ENCODE results near the gene CLEC1B.
"Not testable (repeated sequence)": the region's sequence is repeated elsewhere in the genome, so short reads cannot be mapped to it uniquely, and the experiment has no call there.

Gene CLEC1B

DNA sequence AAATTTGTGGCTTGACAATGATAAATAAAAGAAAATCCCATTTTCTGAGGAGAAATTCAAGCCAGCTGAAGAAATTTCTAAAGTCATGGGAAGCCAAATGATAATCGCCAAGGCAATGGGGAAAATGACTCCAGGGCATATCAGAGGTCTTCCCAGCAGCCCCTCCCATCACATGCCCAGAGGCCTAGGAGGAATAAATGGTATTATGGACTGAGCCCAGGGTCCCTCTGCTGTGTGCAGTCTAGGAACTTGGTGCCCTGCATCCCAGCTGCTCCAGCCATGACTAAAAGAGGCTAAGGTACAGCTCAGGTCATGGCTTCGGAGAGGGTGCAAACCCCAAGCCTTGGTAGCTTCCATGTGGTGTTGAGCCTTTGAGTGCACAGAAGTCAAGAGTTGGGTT lies 23.3 kb downstream of the CLEC1B start:
- H3K4me3 ChIP-seq (ENCODE audit: low read depth, low read length) = no peak overlapping the region

DNA sequence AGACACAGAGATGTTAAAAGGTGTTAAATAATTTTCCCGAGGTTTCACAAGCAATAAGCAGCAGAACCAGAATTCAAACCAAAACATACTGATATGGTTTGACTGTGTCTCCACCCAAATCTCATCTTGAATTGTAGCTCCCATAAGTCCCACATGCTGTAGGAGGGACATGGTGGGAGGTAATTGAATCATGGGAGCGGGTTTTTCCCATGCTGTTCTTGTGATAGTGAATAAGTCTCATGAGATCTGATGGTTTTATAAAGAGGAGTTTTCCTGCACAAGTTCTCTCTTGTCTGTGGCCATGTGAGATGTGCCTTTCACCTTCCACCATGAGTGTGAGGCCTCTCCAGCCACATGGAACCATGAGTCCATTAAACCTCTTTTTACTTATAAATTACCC lies 24.2 kb downstream of the CLEC1B start:
- H3K4me3 ChIP-seq (ENCODE audit: low read depth, low read length) = not testable (repeated sequence)

DNA sequence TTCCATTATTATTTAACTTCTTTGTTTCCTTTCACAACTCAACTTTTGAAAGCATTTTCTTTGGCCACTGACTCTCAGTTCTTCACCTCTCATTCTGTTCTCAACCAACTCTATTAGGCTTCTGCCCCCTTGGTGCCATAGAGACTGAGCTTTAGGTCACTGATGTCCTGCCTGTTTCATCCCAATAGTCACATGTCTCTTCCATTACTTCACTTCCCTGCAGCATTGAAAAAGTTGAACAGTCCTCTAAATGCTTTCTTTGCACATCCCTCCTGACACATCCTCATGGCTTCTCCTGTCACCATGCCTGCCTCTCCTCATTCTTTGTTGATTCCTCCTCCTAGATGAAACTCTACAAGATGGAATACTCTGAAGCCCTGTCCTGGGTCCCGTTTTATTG lies 25.0 kb downstream of the CLEC1B start:
- H3K4me3 ChIP-seq (ENCODE audit: low read depth, low read length) = no peak overlapping the region

DNA sequence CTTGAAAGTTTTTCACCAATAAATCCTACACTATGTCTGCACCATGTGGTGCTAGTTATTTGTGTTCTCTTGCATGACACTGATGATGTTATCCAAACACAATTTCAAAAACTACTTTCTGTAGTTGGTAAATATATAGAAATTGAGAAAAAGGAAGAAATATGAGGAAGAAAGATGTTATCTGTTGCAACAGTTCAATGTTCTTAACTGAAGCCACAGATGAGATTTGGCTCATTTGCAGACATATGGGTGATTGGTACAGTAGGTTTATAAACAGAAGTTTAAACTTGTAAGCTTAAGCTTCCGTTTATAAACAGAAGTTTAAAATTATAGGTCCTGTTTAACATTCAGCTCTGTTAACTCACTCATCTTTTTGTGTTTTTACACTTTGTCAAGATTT lies 27.7 kb downstream of the CLEC1B start, which contains the start of gene CLEC12A:
Gene CLEC12A, plus strand, starts transcription at position 229 of the 400 bp plus-strand sequence. CDS start 188 bp downstream, outside the sequence.
- no peak within 1 kb of the TSS for H3K4me3 ChIP-seq (ENCODE audit: low read depth, low read length)

DNA sequence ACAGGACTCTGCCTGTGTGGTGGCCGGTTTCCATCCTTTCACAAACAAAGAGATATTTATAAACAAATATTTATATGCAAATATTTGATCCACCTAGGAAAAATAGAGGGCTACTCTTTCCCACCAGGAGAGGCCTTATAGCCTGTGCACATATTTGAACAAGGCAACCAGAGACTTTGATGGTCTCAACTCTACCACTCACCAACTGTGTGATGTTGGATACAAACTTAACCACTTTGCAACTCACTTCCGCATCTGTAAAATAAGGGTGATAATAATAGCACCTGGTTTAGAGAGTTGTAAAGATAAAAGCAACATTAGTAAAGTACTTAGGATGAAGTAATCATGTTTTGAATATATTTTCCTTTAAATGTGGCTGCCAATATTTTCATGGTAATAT lies 29.2 kb downstream of the CLEC1B start:
- no peak overlapping the region for H3K4me3 ChIP-seq (ENCODE audit: low read depth, low read length)

DNA sequence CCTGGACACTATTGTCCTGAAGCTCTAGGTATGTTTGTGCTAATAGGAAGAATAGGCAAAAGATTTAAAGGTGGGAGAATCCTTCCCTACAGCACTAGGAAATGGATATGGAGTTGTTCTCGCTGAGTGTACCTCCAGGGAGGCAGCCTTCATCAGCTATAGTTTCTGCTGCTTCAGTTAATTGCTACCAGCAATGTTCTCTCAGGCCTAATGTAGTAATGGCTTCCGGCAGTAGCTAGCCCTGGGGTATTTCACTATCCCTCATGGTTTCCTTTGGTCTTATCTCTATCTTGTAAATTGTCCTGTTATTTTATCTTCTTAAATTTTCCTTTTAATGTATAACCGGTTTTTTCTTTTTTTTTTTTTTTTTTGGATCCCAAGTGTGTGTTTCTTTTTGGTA lies 37.0 kb downstream of the CLEC1B start:
- H3K4me3 ChIP-seq (ENCODE audit: low read depth, low read length) = no peak overlapping the region

DNA sequence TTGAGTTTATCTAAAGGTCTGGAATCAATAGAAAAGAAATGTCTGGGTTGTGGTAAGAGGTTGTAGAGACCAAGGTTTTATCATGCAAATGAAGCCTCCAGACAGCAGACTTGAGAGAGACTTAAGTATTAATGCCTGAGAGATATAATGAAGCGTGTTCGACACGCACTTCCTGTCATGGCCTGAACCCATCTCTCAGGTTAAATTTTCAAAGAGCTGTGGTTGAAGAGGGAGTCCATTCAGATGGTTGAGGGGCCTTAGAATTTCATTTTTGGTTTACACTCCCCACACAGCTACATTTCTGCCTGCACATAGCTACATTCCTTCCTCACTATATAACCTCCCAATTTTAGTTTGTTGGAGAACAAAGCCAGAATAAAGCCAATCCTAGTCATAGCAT lies 37.8 kb downstream of the CLEC1B start:
- H3K4me3 ChIP-seq (ENCODE audit: low read depth, low read length) = no peak overlapping the region

DNA sequence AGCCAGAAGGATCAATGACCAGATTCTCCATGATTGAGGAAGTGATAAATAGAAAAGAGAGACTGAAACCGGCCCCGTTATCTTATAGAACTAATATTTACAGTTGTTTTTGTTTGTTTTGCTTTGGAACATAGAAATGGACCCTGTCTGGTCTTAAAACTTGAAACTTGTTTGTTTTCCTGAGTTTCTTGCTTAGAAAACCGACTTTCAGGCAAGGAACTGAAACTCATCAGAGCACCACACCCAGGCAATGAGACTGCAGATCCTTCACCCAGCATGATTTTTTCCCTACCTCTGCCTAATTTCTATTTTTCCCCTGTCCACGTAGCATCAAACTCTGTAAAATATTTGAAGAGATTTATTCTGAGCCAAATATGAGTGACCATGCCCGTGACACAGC lies 38.3 kb downstream of the CLEC1B start:
- H3K4me3 ChIP-seq (ENCODE audit: low read depth, low read length) = no peak overlapping the region

DNA sequence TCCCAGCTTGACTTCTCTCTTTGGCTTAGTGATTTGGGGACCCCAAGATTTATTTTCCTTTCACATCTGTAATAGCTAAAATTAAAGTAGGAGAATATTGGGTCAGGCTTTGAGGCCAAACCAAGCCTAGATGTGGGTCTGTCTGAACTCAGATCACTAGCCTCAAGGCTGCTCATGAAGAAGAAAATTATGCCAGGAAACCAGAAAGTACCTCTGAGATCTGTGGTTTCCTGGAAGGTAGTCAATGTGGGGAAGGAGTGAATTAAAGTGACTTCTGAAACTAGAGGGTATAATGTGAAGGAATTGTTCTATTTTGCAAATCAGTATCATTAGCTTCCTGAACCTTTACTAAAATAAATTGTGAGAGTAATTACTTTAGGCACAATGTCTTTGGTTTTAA lies 41.1 kb downstream of the CLEC1B start:
- no peak overlapping the region for H3K4me3 ChIP-seq (ENCODE audit: low read depth, low read length)

DNA sequence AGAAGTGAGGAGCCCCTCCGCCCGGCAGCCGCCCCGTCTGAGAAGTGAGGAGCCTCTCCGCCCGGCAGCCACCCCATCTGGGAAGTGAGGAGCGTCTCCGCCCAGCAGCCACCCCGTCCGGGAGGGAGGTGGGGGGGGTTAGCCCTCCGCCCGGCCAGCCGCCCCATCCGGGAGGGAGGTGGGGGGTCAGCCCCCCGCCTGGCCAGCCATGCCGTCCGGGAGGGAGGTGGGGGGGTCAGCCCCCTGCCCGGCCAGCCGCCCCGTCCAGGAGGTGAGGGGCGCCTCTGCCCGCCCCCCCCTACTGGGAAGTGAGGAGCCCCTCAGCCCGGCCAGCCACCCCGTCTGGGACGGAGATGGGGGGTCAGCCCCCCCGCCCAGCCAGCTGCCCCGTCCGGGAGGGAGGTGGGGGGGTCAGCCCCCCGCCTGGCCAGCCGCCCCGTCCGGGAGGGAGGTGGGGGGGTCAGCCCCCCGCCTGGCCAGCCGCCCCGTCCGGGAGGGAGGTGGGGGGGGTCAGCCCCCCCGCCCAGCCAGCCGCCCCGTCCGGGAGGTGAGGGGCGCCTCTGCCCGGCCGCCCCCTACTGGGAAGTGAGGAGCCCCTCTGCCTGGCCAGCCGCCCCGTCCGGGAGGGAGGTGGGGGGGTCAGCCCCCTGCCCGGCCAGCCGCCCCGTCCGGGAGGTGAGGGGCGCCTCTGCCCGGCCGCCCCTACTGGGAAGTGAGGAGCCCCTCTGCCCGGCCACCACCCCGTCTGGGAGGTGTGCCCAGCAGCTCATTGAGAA lies 45.8 kb downstream of the CLEC1B start:
- H3K4me3 ChIP-seq (ENCODE audit: low read depth, low read length) = not testable (repeated sequence)

DNA sequence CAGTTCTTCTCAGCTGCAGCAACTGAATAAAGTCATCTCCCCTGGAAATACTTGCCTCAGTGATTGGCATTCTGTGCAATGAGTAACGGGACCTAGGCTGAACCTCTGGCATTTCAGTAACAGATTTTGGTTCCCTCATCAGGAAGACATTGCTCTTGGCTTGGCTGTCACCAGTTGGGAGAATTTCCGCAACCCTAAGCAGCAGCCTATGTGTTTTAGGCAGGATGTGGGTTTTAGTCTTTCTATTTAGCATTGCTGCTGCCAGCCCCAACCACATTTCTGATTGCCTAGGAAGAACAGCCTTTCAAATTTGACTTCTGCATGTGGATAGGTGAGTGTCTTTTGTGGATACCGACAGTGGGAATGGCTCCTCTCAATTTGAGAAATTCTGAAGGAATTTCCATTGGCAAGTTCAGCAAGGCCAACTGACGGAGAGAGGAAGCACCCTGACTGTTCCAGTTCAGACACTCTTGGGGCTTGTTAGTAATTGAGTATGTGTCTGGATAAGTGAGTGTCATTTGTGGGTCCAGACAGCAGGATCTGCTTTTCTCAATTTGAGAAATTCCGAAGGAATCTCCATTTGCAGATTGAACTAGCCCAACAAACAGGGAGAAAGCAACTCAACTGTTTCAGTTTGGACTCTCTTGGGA lies 47.8 kb downstream of the CLEC1B start:
- no peak overlapping the region for H3K4me3 ChIP-seq (ENCODE audit: low read depth, low read length)

DNA sequence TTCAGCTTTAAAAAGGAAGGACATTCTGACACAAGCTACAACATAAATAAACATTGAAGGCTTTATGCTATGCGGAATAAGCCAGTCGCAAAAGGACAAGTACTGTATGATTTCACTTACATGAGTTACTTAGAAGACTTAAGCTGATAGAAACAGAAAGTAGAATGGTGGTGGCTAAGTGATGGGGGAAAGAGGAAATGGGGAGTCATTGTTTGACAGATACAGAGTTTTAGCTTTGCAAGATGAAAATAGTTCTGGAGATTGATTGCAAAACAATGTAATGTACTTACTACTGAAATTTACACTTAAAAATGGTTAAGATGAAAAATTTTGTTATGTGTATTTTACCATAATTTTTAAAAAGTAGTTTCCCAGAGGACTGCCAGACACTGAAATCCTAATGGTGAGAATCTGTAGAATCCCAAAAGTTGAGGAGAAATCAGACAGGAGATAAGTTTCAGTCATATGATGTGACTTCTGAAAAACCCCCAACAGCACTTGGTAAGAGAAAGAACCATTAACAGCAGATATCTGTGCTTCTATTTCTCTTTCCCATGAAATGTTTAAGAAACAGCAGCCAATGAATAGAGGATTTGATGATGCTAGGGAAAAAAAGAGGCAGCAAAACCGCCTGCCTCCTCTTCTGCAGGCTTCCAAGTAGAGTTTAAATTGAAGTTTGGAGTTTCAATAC lies 50.2 kb downstream of the CLEC1B start:
- H3K4me3 ChIP-seq (ENCODE audit: low read depth, low read length) = no peak overlapping the region

DNA sequence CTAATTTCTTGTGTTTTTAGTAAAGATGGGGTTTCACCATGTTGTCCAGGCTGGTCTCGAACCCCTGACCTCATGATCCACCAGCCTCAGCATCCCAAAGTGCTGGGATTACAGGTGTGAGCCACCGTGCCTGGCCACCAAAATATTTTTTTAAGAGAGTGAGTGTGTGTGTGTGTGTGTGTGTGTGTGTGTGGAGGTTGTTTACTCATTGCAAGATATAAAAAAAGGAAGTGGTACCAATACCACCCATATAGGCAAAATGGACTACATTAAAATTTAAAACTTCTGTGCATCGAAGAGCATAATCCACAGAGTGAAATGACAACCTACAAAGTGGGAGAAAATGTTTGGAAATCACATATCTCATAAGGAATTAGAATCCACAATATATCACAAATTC lies 51.2 kb downstream of the CLEC1B start:
- no peak overlapping the region for H3K4me3 ChIP-seq (ENCODE audit: low read depth, low read length)

DNA sequence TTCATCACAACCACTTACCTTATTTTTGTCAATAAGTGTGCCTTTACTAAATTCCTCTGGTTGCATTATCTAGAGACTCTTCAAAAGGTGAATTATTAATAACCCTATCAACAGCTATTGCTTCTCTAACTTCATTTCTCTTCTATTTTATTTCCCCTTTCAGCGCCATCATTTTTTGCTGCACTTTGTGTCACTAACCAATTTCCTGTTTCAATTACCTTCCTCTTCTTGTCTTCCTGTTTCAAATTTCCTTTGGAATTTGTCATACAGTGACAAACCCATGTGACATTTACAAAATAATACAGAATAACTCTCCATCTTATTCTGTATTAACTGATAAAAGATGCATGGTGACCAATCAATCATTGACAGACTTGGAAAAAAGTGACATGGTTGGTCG lies 54.5 kb downstream of the CLEC1B start:
- no peak overlapping the region for H3K4me3 ChIP-seq (ENCODE audit: low read depth, low read length)

DNA sequence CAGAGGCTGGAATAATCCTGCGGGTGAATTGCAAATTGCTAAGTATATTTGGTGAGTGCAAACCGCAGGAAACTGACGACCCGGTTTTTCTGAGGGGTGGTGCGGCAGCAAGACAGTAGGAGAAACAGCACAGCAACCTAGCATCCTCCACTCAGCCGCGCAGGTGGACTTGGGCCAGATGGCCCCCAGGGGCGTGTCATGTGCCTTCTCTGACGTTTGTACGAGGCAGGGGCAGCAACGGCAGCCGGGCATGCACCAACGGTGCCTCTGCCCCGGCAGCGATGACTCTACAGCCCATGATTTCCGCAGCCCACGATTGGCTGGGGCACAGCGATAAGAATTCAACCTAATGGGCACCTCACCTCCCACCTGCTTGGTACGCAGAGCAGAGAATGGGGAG lies 55.7 kb downstream of the CLEC1B start:
- no peak overlapping the region for H3K4me3 ChIP-seq (ENCODE audit: low read depth, low read length)
